HL-60/S4 treated with phorbol 12-myristate 13-acetate at 8.2 ng/mL for 4 days and 3 days (cell line): ENCODE data around the gene USH1C.

Experiments used
- in situ Hi-C: fragments of 300-500 bp; cut with MboI; formaldehyde crosslinking; loops from 2 replicates; pipeline ENCODE4 v1.15.0; 2022; ENCODE audit warnings: low sequenced_read_pairs

Gene USH1C

DNA sequence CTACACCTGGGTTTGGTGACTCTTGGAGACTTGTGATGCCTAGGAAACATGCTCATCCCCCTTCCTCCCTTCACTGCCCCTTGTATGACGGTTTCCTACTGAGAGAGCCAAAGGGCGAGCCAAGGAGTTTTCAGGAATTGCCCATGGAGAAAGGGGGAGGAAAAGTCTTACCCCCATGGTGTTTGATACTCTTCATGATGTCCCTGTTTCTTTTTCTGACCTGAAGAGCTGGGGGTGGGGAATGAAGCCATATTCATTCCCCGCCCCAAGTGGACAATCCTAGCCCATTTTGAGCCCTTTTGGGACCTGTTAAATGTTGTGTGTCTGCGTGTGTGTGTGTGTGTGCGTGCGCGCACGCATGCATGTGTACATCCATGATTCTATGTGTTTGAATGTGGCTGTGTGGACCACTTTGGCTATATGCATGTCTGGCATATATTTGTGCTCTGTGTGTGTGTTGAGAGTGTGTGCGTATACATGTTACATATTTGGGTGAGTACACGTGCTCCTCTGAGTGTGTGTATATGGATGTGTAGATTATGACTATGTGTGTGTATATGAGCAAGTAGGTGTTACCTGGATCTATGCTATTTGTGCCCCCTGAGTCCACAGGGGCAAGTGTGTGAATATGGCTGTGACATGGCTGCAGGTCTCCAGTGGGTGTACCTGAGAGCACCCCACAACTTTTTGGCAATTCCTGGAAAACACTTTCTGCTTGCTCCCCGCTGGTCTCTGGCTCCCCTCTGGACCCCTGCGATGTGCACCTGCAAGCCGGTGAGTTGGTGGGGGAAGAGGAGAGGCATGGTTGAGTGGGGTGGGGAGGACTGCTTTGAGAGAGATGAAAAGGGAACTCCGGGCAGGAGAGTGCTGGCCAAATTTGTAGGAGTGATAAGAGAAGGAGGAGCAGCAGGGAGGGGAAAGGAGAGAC lies 27.5 kb upstream of the USH1C start:
- in situ Hi-C loops, result no loop called here

DNA sequence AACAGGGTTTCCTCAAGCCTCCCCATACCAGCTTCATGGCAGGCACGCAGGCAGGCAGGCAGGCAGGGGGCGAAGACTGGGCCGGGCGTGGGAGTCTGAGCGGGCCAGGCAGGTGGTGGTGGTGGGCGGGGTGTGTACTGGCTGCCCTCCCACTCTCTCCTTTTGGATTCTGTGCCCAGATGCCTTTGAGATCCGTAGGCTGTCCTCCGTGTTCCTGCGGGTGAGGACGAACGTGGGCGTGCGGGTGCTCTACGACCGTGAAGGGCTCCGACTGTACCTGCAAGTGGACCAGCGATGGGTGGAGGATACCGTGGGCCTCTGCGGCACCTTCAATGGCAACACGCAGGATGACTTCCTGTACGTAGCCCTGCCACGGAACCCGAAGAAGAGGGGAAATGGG lies 25.8 kb upstream of the USH1C start:
- in situ Hi-C loops, result no loop called here

DNA sequence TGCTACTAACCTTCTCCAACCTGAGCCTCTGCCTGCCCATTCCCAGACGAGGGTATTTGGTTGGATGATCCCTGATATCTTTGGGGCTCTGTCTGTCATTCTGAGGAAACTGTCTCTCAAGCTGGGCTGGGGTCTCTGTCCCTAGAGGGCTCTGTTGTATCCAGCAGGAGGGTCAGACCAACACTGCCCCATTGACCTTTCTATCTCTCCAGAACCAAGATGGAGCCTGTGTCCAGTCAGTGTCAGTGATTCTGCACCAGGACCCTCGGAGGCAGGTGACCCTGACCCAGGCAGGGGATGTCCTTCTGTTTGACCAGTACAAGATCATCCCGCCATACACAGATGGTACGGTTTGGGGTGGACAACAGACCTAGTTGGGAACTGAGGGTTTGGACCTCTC lies 24.7 kb upstream of the USH1C start:
- in situ Hi-C loops, result no loop called here

DNA sequence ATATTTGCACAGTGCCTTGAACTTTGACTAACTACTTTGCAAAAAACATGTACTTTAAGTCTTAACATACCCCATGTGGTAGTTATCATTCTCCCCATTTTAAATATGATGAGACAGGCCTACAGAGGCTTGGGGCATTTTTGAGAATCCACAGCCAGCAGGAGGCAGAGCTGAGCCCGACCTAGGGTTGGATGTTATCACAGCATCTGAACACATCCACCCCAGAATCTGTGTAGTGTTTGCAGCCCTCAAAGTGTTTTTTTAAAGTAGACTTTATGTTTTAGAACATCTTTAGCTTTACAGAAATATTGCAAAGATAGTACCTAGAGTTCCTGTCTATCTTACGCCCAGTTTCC lies 20.4 kb upstream of the USH1C start:
- in situ Hi-C loops, result no loop called here

DNA sequence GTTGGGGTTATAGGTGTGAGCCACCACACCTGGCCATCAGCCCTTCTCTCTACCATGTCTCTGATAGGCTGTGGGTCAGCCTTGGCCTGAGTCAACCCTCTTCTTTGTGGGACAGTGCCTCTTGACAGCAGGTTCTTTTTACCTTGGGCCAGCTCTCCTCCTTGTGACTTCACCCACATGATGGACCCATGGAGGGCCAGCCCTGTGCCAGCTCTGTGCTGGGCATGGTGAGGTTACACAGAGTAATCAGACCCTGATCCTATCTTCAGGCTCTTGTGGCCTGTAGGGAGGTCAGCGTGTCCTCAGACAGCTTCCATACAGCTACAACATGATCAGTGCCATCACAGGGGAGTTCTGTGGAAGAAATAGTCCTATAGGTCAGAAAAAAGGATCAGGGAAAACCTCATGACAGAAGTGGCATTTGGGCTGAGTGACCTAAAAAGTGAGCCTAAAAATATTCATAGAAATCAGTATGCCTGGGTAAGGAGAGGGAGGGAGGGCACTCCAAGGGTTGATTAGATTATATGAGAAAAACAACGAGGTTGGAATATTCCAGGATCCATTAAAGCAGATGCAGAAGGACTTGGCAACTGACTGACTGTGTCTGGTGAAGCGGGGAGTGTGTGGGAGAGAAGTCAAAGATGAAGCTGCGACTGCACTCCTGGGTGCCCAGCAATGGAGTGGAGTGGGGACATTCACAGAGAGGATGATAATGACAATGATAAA lies 19.9 kb upstream of the USH1C start:
- in situ Hi-C loops, result no loop called here

DNA sequence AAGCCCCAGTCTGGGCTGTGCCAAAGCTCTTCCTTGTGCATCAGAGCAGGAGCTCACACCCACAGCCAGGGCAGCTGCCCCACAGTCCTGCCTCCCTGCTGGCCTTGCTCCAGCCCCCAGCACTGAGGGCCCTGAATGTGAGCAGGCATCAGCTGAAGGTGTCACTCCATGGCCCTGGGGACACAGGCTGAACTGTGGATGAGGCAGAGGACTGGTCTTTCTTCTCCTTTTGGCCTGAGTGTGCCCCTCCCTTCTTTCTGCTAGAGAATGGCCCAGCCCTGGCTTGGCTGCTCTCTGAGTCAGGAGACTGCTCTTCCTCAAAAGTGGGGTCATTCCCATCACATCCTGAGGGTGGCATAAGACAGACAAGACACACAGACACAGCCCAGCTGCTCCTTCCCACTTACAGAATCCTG lies 19.0 kb upstream of the USH1C start:
- in situ Hi-C loops, result no loop called here

DNA sequence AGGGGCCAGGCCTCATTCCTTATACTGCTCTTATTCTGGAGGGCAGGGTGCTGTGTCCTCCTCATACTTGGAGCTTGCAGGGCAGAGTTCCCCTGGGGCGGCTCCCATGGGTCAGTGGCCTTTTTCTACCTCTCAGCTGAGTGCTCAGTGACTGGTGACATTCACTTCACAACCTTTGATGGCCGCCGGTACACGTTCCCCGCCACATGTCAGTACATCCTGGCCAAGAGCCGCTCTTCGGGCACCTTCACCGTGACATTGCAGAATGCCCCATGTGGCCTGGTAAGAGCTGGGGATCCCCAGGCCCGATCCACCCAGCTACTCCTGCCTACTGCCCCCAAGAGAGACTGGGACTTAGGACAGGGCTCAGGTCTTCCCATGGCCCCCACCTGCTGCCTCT lies 17.3 kb upstream of the USH1C start:
- in situ Hi-C loops, result no loop called here

DNA sequence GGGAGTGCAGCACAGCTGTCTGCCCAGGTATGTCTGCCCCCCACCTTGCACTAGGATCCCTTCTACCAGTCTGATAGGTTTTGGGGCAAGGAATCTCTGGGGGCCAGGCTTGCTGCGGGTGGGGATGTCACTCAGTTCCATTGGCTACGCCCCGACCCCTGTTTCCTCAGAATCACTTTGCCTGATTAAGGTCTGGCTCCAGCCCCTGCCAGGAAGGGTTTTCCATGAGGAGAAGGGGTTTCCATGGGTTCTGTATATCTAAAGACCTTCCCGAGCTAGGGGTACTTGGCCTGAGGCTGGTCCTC lies 16.8 kb upstream of the USH1C start:
- in situ Hi-C loops, result no loop called here

DNA sequence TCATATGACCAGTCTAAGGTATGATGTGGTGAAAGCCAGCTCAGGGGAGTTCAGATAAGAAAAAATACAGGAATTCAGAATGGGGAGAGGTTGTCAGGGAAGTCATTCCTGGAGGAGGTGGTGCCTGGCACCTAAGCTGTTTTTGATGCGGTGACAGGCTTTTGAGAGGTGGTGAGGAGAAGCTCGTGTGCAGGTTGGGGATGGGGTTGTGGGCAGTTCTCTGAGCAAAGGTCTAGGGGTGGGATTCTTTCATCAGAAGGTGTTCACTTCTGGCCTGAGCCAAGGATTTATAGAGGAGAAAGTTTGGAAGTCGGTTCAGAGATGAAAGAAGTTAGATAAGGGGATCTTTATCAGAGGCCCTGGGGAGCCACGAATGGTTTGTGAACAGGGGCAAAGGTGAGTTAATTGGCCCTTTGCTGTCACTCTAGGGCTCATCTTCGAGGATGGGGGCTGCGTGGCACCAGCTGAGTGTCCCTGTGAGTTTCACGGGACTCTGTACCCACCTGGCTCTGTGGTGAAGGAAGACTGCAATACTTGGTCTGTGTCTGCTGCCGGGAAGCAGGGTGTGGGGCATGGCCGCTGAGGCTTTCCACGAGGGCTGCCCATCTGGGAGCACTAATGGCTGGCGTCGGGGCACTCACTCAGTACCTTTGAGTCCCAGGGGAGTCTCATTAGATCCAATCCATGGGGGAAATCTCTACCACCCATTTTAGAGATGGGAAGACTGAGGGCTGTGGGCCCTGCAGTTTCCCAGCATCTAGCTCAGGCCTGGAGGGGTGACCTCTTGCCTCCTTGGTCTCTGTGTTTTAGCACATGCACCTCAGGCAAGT lies 16.3 kb upstream of the USH1C start:
- in situ Hi-C loops, result no loop called here

DNA sequence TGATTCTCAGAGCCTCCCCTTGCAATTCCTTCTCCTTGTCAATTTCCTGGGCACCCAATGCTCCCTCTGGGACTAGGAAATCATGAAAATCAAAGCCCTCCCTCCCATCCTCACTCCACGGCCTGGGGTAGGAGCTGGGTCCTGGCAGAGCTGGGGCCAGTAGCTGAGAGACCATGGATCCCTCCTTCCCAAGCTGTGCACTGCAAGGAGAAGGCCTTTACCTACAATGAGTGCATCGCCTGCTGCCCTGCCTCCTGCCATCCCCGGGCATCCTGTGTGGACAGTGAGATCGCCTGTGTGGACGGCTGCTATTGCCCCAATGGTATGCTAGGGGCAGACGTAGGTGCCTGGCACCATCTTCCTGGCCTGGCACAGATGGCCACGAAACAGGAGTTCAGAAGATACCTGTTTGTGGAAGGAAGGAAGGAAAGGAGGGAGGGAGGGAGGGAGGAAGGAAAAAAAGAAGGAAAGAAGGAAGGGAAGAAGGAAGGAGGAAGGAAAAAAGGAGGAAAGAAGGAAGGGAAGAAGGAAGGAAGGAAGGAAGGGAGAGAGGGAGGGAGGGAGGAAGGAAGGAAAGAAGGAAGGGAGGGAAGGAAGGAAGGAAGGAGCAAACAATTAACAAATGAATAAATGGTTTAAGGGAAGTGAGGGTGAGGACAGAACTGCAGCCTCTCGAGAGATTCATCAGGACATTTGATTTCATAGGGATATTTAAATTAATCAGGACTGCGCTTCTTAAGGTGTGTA lies 15.3 kb upstream of the USH1C start:
- in situ Hi-C loops, result no loop called here

DNA sequence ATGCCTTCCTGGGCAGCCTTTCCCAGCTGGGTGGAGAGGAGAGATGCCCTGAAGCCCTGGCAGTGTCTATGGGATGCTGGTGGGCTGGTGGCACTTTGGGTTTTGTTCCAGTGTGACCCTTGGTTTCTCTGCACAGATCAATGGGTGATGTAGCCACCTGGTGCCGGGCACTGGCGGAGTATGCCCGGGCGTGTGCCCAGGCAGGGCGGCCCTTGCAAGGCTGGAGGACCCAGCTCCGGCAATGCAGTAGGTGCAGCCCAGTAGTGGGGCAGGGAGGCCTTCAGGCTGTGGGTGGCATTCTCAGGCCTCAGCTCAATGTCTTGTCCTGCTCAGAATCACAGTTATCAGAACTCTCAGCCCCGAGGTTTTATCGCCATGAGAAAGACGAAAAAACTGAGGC lies 14.7 kb upstream of the USH1C start:
- in situ Hi-C loops, result no loop called here

DNA sequence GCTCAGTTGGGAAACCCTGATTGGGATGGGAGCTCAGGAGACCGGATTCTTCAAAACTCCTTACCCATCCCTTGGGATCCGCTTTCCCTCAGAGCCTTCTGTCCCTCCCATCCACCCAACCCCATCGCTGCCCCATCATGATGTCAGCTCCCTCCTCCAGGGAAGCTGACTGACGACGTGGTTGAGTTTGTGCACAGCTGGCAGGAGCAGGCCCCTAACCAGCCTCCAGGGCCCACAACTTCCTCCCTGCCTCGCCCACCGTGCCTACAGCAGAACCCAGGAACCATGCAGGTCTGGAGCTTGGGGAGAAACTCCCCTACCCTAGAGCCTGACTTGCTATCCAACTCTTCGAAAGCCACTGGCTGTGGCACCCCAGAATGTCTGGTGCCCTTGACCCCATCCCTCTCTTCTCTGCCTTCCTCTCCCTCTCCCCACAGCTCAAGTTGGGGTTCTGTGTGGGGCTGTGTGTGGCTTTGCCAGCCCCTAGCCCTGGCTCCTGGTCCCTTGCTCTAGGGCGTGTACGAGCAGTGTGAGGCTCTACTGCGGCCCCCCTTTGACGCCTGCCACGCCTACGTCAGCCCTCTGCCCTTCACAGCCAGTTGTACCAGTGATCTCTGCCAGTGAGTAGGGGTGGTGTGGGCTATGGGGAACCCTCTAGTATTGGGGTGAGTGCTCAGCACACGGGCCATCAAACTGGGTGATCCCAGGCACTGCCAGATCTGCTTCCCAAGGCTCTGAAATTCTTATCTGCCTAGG lies 14.0 kb upstream of the USH1C start:
- in situ Hi-C loops, result no loop called here

DNA sequence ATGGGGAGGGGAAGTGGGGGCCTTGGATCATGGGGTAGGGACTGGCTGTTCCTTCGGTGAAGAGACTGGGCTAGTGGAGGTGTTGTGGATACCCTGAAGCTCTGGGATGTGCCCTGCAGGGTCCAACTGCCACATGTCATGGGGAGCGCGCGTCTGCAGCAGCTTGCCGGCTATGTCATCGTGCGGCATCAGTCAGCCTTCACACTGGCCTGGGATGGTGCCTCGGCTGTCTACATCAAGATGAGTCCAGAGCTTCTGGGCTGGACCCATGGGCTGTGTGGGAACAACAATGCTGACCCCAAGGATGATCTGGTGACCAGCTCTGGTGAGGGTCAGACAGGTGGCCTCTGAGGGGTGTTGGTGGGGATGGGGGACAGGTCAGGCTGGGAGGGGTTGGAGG lies 12.8 kb upstream of the USH1C start:
- in situ Hi-C loops, result no loop called here

DNA sequence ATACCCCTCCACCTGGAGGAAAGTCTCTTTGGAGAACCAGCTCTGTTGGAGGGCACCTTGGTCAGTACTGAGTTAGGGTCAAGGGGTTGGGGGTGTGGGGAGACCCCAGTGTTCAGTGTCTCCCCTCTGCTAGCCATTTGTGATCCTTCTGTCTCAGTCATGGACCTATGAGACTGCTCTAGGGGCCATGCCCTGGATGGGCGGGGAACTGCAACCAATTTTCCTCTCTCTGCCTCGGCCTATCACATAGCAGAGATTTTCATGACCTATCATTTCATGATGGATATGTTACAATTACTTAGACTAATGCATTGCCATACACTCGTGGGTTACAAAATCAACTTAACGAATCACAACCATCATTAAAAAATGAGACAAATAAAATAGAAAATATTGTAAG lies 10.3 kb upstream of the USH1C start:
- in situ Hi-C loops, result no loop called here

DNA sequence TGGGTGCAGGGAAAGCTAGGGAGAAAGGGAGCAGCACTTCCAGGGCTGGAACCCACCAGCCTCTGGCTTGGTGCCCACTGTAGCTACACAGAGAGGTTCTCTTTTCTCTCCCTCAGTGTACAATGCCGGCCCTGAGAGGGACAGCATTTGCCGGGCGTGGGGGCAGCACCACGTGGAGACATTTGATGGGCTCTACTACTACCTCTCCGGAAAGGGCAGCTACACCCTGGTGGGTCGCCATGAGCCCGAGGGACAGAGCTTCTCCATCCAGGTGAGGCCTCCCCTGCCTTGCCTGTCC lies 9.0 kb upstream of the USH1C start:
- in situ Hi-C loops, result no loop called here

DNA sequence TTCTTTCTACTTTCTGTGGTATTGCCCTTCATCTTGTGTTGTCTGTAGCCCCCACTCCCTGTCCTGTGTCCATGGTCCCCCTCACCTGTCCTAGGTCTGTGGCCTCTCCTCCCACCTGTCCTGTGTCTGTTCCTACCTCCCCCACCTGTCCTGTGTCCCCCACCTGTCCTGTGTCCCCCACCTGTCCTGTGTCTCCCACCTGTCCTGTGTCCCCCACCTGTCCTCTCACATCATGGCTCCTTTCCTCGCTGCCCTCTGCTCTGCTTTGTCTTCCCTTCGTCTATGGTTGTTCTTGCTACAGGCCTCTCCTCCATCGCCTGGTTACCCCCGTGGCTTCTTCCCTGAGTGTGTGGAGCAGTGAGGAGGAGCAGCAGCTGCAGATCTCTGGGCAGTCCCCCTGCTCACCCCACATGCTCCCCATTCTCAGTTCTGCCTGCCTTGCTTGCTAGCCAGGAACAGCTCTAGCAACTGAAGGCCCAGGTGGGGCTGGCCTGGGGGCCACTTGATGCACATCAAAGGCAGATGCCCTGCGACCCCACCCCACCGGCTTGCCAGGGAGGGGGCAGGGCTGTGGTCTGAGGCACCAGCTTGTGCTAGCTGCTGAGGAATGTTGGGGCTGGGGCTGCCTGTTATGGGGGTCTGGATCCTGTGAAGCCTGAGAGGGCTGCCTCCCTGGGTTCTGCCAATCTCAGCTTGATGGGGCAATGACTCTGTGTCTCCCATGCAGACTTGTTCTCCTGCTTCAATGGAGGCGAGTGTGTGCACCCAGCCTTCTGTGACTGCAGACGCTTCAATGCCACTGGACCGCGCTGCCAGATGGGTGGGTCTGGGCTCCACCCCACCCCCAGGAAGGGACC lies 8.4 kb upstream of the USH1C start:
- in situ Hi-C loops, result no loop called here

DNA sequence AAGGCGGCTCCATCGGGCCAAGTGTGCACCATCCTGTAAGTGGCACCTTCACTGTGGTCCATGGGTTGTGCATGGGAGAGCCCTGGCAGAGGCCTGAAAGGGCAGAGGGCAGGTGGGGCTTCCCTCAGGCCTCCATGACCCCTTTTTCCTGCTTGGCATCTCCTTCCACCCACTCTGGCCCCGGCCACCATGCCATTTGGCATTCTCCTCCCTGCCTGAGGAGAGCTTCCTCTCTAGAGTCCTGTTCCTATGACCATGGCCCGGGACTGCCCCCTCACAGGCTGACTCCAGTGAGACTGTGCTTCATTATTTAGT lies 7.8 kb upstream of the USH1C start:
- in situ Hi-C loops, result no loop called here

DNA sequence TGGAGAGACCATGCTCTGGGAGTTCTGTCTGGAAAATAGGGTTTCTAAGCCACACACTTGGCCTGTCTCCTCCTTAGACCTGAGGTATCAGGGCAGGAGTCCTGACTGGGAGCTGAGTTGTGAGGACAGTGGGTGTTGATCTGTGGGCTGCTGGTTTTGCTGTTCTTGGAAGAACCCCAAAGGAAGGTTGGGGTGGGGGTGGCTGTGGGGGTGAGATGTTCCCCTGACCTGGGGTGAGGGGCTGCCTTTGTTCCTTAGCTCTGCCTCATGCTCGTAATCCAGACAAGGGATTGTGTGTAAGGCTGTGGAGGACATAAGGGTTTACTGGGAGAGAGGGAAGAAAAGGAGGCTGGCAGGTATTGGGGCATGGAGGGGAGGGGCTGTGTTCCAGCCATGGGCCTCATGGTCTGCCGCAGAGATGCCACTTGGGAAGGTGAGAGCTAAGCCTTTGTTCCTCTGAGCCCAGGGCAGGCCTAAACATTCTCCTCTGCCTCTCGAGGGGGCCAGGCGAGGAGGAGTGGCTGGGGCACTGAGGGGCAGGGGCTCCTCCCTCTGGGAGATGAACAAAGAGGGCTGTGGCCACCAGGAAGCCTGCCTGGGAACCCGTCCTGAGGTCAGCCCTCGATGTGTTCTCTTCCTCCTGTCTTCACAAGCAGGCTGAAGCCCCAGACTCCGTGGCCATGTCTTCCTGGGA lies 7.3 kb upstream of the USH1C start:
- in situ Hi-C loops, result no loop called here
